Caco-2 (cell line): ENCODE results near the gene FRMD3. TPM values are rescaled to one million over a fixed set of nuclear protein-coding genes. Genes with fewer than 3 reads are reported as not detected.

ENCODE experiments used
- BruUV-seq: library from RNA; stranded (reverse); fragments of 400-500 nt; replicated peaks from 2 replicates; lab custom pipeline; 2021; lab: Mats Ljungman, UMichigan
- CTCF ChIA-PET: fragments of 300-600 bp; sonication (Branson Sonifier 250); formaldehyde crosslinking; loops from one replicate; lab custom pipeline; 2022; ENCODE audit warnings: antibody characterized with exemption; lab: Charles Lee
- POLR2A ChIA-PET: fragments of 300-600 bp; sonication (Branson Sonifier 250); formaldehyde crosslinking; loops from one replicate; lab custom pipeline; 2022; ENCODE audit warnings: antibody characterized with exemption; lab: Charles Lee
- DNase-seq, 2 experiments: peaks; one replicate each; pipeline versions ENCODE4 v3.0.0 to v3.0.0-alpha.2; 2020 to 2022
- H3K27me3 ChIP-seq: replicated peaks from 2 replicates; pipeline ENCODE4 v1.6.0; 2011; ENCODE audit warnings: low read length; ENCODE audit not compliant: control insufficient read depth, insufficient read depth
- H3K36me3 ChIP-seq: 2 replicates; pipeline ENCODE4 v1.5.1; 2011; ENCODE audit warnings: low read length; ENCODE audit not compliant: control insufficient read depth, insufficient read depth
- H3K4me1 ChIP-seq: fragments of 250-450 bp; sonication (Bioruptor Pico); 2 replicates; pipeline ENCODE4 v1.5.1; 2020; ENCODE audit warnings: mild to moderate bottlenecking
- H3K4me3 ChIP-seq: 2 replicates; pipeline ENCODE4 v1.5.1; 2011; ENCODE audit warnings: low read depth, mild to moderate bottlenecking, control low read depth, low read length
- H3K9me3 ChIP-seq: fragments of 250-450 bp; sonication (Bioruptor Pico); 2 replicates; pipeline ENCODE4 v1.5.1; 2020; ENCODE audit warnings: mild to moderate bottlenecking, moderate library complexity
- H3K27ac Mint-ChIP-seq: one replicate; pipeline ENCODE4 v1.8.0; 2022; ENCODE audit warnings: mixed read lengths; ENCODE audit not compliant: unreplicated experiment
- H3K27me3 Mint-ChIP-seq: one replicate; pipeline ENCODE4 v1.8.0; 2022; ENCODE audit warnings: mixed read lengths; ENCODE audit not compliant: insufficient read depth, unreplicated experiment
- H3K36me3 Mint-ChIP-seq: one replicate; pipeline ENCODE4 v1.8.0; 2022; ENCODE audit warnings: mild to moderate bottlenecking, mixed read lengths; ENCODE audit not compliant: insufficient read depth, unreplicated experiment
- H3K4me1 Mint-ChIP-seq: one replicate; pipeline ENCODE4 v1.8.0; 2022; ENCODE audit warnings: low read depth, mixed read lengths; ENCODE audit not compliant: unreplicated experiment
- H3K4me3 Mint-ChIP-seq: one replicate; pipeline ENCODE4 v1.8.0; 2022; ENCODE audit warnings: mild to moderate bottlenecking, moderate library complexity, mixed read lengths; ENCODE audit not compliant: unreplicated experiment
- H3K9me3 Mint-ChIP-seq: one replicate; pipeline ENCODE4 v1.8.0; 2022; ENCODE audit warnings: mixed read lengths; ENCODE audit not compliant: unreplicated experiment
- CTCF ChIP-seq, 2 experiments: fragments of 200-600 bp in 1 of 2; IDR thresholded peaks; 1 replicate in 1 of 2; 2 replicates in 1 of 2; pipeline versions ENCODE4 v1.5.1 to v1.8.0; 2011 to 2022; ENCODE audit warnings: antibody characterized with exemption in 1 of 2, control low read depth in 1 of 2, inconsistent platforms in 1 of 2, low read depth in 1 of 2, low read length in 1 of 2, mild to moderate bottlenecking in 1 of 2, moderate library complexity in 1 of 2; ENCODE audit not compliant: insufficient read depth in 1 of 2, severe bottlenecking in 1 of 2, unreplicated experiment in 1 of 2
- intact Hi-C: fragments of 100-400 bp; cut with micrococcal nuclease; formaldehyde crosslinking; loops from one replicate; pipeline ENCODE4 v1.10.0; 2022; ENCODE audit not compliant: unreplicated experiment
- total RNA-seq: library from RNA; stranded (reverse); gene quantifications from 2 replicates; pipeline ENCODE4 v1.2.3, GENCODE V29; 2022

The FRMD3 gene
- total RNA-seq, 1 experiment from 2014 or later: not detected

- H3K36me3 Mint-ChIP-seq: no peaks in the 10 kb centered on the region
- ChIA-PET POLR2A (no interaction called here), CTCF (no interaction called here)
- H3K9me3 Mint-ChIP-seq: no peaks in the 10 kb centered on the region
- Histone ChIP-seq H3K27me3 (no peaks in the 10 kb centered on the region), H3K4me3 (no peak overlapping the region), H3K4me1 (no peaks in the 10 kb centered on the region), H3K9me3 (no peaks in the 10 kb centered on the region), H3K36me3 (no peaks in the 10 kb centered on the region)
- intact Hi-C loops: no loop called here
- no peak overlapping the region for H3K27ac Mint-ChIP-seq
- H3K27me3 Mint-ChIP-seq: no peaks in the 10 kb centered on the region
- DNase-seq: no peak
- no peak overlapping the region for H3K4me3 Mint-ChIP-seq
- no peaks in the 10 kb centered on the region for H3K4me1 Mint-ChIP-seq
- no TSS peak for BruUV-seq
- TF ChIP-seq CTCF (IDR thresholded peaks at IDR 0.05; ENCODE audit: insufficient read depth in 1 of 2, low read depth in 1 of 2, low read length in 1 of 2, severe bottlenecking in 1 of 2, unreplicated experiment in 1 of 2): no peak
These were observed 298.5 kb downstream of the FRMD3 start for GRCh38 chr9:83239747-83240146.

- no peak for TF ChIP-seq CTCF (IDR thresholded peaks at IDR 0.05; ENCODE audit: insufficient read depth in 1 of 2, low read depth in 1 of 2, low read length in 1 of 2, severe bottlenecking in 1 of 2, unreplicated experiment in 1 of 2)
- Histone ChIP-seq H3K9me3 (no peaks in the 10 kb centered on the region), H3K27me3 (no peaks in the 10 kb centered on the region), H3K4me3 (no peak overlapping the region), H3K36me3 (no peaks in the 10 kb centered on the region), H3K4me1 (no peaks in the 10 kb centered on the region)
- CTCF ChIA-PET: interaction anchor here (0.6 kb wide), 1 partner anchor 52 kb away, joined by 3 read pairs; no protein-coding TSS in a partner anchor
- no peak for DNase-seq
- H3K27ac Mint-ChIP-seq: no peak overlapping the region
- no peaks in the 10 kb centered on the region for H3K9me3 Mint-ChIP-seq
- H3K27me3 Mint-ChIP-seq: no peaks in the 10 kb centered on the region
- no peak overlapping the region for H3K4me3 Mint-ChIP-seq
- H3K4me1 Mint-ChIP-seq: no peaks in the 10 kb centered on the region
- POLR2A ChIA-PET: no interaction called here
- BruUV-seq: no TSS peak
- H3K36me3 Mint-ChIP-seq: no peaks in the 10 kb centered on the region
- intact Hi-C loops: no loop called here
These were observed 299.1 kb downstream of the FRMD3 start for GRCh38 chr9:83238871-83239640.

- H3K36me3 Mint-ChIP-seq: no peaks in the 10 kb centered on the region
- no peaks in the 10 kb centered on the region for H3K9me3 Mint-ChIP-seq
- H3K27me3 Mint-ChIP-seq: no peaks in the 10 kb centered on the region
- CTCF ChIA-PET: no interaction called here
- no peak overlapping the region for H3K4me3 Mint-ChIP-seq
- Histone ChIP-seq H3K4me1 (no peaks in the 10 kb centered on the region), H3K9me3 (no peaks in the 10 kb centered on the region), H3K4me3 (no peak overlapping the region), H3K27me3 (no peaks in the 10 kb centered on the region), H3K36me3 (no peaks in the 10 kb centered on the region)
- H3K4me1 Mint-ChIP-seq: no peaks in the 10 kb centered on the region
- no peak overlapping the region for H3K27ac Mint-ChIP-seq
- intact Hi-C loops: no loop called here
- no peak for TF ChIP-seq CTCF (IDR thresholded peaks at IDR 0.05; ENCODE audit: insufficient read depth in 1 of 2, low read depth in 1 of 2, low read length in 1 of 2, severe bottlenecking in 1 of 2, unreplicated experiment in 1 of 2)
- POLR2A ChIA-PET: no interaction called here
- DNase-seq: no peak
- BruUV-seq: no TSS peak
These were observed 302.0 kb downstream of the FRMD3 start for GRCh38 chr9:83236029-83236696.
